NCI-H2227 (cell line): ENCODE measurements around the gene RAB21.

Experiments used
- DNase-seq: peaks from one replicate; lab custom pipeline; 2025; ENCODE audit not compliant: unreplicated experiment; lab: John Stamatoyannopoulos, UW

Gene RAB21

GRCh38 chr12:71754461-71755145 is at the start of gene RAB21:
Gene RAB21, plus strand, starts transcription at chr12:71754863. Its CDS starts 267 bp downstream, at chr12:71755130.
- DNase-seq, result peak; percentile 99

GRCh38 chr12:71704920-71705319 is 49.7 kb upstream of the RAB21 start:
- no peak for DNase-seq

- no peak for DNase-seq
Observed at GRCh38 chr12:71708658-71709057, 46.0 kb upstream of the RAB21 start.

DNA sequence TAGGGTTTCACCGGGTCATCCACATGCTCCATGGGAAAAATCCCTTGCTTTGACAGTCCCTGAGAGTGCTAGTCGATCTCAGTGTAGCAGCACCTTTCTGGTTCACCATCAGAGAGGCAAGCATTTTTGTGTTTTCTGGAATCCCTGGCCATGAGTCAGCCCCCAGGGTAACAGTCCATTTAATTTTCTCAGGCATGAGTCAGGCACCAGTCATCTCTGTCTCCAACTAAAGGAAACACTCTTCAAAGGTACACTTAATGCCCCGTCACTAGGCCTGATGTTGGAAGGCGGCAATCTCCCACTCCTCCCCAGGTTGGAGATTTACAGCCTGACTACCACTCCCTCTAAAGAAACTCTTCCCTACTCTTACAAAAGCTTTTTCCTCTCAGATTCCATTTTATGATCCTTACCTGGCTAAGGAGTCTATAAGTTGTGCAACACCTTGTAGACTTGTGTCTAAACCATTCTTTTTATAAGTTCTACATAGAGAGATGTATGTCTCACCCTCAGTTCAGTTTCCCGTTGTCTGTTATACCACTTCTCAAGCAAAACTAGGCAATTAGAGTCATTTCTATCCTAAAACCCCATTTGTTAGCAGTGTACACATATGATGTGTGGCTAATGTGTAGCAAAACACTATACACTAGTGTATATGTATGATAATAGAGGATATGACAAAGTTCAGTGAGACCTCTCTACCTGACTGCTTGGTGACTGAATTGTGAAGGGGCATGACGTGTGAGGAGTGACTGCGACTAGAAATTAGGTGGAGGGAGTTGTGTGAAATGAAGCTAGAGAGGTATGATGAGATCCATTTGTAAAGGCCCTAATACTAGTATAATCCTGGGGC is 44.2 kb upstream of the RAB21 start:
- no peak for DNase-seq

- DNase-seq, result no peak
Observed at GRCh38 chr12:71718611-71719010, 36.1 kb upstream of the RAB21 start.

DNA sequence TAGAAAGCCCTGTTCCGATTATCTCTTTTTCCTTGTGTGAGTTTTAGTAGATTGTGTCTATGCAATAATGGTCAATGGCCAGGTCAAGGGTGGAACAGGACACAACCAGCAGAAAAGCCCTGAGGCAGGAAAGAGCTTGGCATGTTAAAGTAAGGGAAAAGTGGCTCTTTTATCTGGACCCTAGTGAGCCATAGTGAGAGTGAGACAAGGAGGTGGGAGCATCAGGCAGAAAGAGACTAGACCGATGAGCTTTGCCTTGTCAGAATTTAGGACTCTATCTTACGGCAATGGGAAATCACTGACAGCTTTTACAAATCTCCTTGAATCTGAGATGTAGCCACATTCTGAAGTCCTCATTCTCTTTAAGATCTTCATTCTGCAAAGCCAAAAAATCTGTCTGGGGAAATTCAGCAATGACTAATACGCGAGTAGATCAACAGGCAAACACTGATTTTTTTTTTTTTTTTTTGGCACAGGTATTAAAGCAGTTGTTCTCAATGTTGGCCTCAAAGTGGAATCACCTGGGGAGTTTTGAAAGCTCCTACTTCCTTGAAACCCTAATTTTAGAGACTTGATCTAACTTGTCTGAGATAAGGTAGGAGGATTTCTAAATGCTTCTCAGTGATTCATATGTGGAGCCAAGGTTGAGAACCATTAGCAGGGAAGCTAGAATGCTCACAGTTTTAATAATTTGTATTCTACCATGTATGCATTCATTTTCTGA is 34.9 kb upstream of the RAB21 start:
- DNase-seq, result no peak

DNA sequence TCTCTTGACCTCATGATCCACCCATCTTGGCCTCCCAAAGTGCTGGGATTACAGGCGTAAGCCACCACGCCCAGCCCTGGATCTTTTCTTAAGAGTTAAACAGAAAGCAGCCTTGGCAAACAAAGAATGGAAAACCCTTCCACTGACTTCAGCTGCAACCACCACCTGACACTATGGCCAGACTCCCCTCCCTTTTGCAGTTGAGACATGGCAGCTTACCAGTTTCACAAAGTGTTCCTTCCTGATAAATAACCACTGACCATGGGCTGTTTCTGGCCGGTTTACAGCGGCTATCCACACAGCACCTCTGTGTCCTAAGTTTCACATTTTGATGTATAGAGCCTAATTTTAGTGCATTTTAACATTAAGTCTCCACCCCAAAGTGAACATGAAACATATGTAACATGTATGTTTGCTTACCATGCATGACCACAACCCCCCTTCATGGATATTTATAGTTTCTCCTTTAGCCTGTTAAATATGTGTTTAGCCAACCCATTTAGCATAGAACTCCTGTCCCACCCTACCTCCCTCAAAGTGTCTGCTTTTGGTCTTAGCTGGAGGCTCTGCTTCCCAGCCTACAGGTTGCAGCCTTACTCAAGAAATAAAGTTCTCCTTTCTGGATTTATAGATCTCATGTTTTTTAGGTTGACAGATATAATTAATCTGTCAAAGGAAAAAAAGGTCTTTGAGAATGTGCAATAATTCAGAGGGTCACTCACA is 32.7 kb upstream of the RAB21 start:
- no peak for DNase-seq

DNA sequence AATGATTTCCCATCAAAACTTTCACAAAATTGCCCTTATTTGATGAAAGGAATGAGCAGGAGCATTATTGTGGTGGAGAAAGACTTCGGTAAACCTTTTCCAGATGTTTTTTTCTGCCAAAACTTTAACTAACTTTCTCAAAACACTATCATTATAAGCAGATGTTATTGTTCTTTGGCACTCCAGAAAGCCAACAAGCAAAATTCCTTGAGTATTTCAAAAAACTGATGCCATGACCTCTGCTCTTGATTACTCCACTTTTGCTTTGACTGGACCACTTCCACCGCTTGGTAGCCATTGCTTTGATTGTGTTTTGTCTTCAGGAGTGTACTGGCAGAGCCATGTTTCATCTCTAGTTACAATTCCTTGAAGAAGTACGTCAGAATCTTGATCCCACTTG is 29.7 kb upstream of the RAB21 start:
- DNase-seq, result no peak

- DNase-seq, result no peak
Observed at GRCh38 chr12:71726548-71726947, 28.1 kb upstream of the RAB21 start.

DNA sequence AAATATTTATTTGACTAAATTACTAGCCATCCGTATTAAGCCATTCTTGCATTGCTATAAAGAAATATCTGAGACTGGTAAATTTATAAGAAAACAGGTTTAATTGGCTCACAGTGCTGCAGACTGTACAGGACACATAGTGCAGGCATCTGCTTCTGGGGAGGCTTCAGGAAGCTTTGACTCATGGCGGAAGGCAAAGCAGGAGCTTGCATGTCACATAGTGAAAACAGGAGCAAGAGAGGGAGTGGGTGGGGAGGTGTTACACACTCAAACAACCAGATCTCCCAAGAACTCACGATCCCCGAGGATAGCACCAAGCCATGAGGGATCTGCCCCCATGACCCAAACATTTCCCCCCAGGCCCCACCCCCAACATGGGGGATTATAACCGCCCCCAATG is 26.7 kb upstream of the RAB21 start:
- DNase-seq, result no peak

DNA sequence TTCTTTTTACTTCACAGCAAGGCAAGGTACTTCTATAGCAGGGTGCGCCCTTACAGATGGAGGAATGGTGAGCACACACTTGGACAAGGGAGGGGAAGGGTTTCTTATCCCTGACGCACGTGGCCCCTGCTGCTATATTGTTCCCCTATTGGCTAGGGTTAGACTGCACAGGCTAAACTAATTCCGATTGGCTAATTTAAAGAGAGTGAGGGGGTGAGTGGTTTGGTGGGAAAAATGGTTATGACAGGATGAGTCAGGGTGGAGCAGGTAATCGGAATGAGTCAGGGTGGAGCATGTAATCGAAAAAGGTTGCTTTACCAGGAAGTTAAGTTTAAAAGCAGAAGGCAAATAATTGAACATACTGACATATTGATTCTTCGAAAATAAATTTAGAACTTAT is 23.7 kb upstream of the RAB21 start:
- no peak for DNase-seq

DNA sequence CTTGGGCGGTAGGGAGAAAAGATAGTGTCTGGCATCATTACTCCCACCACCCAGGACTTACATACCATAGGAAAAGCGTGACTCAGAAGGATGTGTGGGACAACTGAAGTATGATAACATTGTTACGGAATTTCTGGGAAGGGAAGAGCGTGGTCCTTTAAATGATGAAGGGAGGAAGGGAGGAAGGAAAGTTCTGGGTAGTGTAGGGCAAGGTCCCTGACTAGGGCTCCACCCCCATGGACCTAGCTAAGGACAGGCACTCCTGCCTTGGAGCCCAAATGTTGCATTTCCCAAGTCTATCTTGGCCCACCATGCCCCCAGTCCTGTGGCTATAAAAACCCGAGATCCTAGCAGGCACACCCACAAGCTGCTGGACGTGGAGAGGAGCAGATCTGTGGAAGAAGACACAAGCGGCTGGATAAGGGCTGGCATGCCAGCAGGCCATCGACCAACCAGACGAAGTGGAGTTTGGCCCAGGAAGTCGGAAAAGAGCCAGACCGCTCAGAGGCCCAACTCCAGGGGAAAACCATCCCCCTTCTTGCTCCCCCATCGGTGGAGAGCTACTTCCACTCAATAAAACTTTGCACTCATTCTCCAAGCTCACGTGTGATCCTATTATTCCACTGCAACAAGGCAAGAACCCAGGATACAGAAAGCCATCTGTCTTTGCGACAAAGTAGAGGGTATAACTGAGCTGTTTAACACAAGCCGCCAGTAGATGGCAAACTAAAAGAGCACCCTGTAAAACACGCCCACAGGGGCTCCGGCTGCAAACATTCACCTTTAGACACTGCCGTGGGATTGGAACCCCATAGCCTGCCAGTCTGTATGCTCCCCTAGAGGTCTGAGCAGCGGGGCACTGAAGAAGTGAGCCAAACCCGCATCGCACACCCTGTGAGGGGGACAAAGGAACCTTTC is 23.0 kb upstream of the RAB21 start:
- DNase-seq, result no peak

DNA sequence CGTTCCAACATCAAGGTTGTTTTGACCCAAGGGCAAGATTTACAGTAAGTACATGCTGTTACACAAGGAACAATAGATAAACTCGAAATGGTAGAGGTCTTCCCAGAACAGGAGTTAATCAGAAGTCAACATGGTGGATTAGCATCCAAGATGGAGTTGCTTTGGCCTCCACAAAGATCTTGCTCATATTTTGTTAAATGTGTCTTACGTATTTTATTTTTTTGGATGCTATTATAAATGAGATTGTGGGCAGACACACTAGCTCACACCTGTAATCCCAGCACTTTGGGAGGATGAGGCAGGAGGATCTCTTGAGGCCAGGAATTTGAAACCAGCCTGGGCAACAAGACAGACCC is 22.3 kb upstream of the RAB21 start:
- DNase-seq, result no peak

DNA sequence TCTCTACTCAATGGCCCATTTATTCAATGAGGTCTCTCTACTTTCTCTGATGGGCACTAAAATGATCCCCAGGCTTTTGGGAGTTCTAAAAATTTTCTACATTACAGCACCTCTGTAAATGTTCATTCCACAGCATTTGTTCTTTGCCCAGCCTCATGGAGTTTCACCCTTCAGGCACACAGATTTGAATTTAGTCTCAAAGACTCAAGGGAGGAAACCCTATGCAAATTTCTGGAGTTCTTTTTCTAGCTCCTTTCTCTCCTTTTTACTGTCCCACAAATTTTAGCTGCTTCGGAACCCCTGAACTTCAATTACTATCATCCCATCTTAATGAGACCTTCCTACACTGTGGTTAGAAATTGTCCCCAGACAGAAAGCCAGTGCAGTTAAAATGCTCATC is 17.5 kb upstream of the RAB21 start:
- no peak for DNase-seq

DNA sequence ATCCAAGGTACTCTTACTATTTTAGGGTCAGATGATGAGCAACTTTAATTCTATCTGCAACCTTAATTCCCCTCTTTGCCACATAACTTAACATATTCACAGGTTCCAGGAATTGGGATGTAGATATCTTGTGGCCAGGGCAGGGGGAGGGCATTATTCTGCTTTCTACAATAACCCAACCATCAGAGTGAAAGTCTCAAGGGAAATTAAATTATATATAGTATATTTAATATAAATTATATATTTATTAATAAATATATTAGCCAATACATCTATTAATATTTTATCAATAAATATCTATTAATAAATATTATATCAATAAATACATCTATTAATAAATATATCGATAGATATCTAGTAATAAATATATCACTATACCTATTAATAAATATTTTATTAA is 11.7 kb upstream of the RAB21 start:
- no peak for DNase-seq

DNA sequence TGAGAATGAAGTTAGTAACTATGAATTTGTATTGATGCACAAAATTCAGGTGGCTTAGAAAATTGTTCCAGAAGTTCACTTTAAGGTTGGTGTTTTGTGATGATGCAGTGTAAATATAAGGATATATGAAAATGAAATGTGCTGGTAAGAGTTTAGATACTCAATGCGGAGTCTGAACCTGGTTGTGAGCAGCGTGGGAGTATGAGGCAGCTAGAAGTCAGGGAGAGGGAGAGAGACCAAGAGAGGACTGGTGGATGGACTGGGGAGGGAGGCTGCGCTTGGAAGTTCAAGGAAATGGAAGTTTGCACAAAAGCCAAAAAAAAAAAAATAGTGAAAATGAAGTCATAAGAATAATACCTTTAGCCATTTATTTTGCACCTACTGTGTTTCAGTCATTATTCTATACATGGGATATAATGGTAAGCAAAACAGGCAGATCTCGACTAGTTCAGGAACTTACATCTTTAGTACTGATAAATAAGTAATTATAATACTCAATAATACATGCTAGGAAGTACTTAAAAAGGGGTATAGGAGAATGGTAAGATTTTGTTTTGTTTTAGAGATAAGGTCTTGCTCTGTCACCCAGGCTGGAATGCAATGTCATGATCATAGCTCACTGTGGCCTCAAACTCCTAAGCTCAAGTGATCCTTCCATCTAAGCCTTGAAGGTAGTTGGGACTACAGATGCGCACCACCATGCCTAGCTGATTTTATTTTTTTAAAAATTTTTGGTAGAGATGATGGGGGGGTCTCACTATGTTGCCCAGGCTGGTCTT is 10.0 kb upstream of the RAB21 start:
- no peak for DNase-seq

GRCh38 chr12:71746974-71747611 is 7.6 kb upstream of the RAB21 start:
- DNase-seq, result peak; percentile 67

DNA sequence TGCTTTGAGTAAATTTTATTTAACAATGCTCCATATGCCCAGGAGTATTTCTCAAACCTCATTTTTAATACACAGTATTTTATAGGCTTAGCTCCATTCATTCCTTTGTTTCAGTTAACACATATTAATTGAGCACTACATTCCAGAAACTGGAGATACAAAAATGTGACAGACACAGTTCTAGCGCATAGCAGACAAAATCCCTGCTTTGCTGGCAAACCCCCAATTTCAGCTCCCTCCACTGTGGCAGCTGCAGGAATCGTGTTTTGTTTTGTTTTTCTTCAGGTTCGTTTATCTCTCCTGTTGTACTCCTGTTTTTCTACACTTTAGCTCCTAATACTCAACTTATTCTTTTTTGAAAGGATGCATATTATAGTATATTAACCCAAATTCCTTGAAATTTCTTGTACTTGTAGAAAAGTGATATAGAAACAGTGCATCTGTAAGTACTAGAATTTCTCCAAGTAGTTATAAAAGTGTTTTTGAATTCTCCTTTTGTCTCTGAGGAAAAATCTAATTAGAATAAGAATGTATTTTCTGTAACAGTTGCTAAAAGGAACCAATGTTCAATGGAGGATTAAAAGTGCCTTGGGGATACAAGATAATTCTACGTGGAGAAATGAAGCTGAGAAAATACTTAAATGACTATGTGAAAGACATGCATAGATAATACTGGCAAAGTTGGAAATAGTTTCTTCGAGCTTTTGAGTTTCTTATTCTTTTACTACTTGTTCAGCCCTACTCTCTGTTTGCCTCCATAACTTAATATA is 6.4 kb upstream of the RAB21 start:
- DNase-seq, result no peak
